A549 (cell line): ENCODE measurements around the gene CXCL9. TPM values are rescaled to one million over a fixed set of nuclear protein-coding genes. Genes with fewer than 3 reads are reported as not detected.

Source experiments
- ATAC-seq, 2 experiments: fragments of 200-7000 bp in 1 of 2; fragments of >200 bp in 1 of 2; cut with Nextera tagmentation in 1 of 2; cut with Tn5 transposase in 1 of 2; 3 replicates each; pipeline versions ENCODE4 v1.8.0 to v1.9.1; 2018 to 2020; ENCODE audit warnings: mild to moderate bottlenecking in 1 of 2, moderate library complexity in 1 of 2
- CTCF ChIA-PET: fragments of 300-600 bp; sonication (Branson Sonifier 250); formaldehyde crosslinking; extraction: SDS; loops from one replicate; lab custom pipeline; 2021; ENCODE audit warnings: antibody characterized with exemption, inconsistent platforms; lab: Yijun Ruan, JAX
- POLR2A ChIA-PET: fragments of 350-600 bp; formaldehyde crosslinking; extraction: SDS; loops from one replicate; lab custom pipeline; 2021; ENCODE audit warnings: antibody characterized with exemption, inconsistent platforms; lab: Yijun Ruan, JAX
- DNase-seq, 2 experiments: peaks; one replicate each; pipeline versions ENCODE4 v3.0.0 to v3.0.0-alpha.2; 2011 to 2016; ENCODE audit warnings: low read depth in 1 of 2, low spot score in 1 of 2
- FAIRE-seq: peaks from 2 replicates; lab custom pipeline; 2011; peaks lifted over from hg19 to GRCh38; lab: Jason Lieb, UNC
- H3K27ac ChIP-seq, 2 experiments: fragments of >200 bp; sonication (Bioruptor Twin); formaldehyde crosslinking; 3 replicates each; pipeline ENCODE4 v1.5.1; 2016 to 2017
- H3K4me1 ChIP-seq: fragments of >200 bp; sonication (Bioruptor Twin); formaldehyde crosslinking; 3 replicates; pipeline ENCODE4 v1.6.1; 2016
- H3K4me2 ChIP-seq: fragments of >200 bp; sonication (Bioruptor Twin); formaldehyde crosslinking; 3 replicates; pipeline ENCODE4 v1.6.1; 2016
- H3K4me3 ChIP-seq: fragments of >200 bp; sonication (Bioruptor Twin); formaldehyde crosslinking; 3 replicates; pipeline ENCODE4 v1.5.1; 2016
- H3K9me3 ChIP-seq: fragments of >200 bp; sonication (Bioruptor Twin); formaldehyde crosslinking; 3 replicates; pipeline ENCODE4 v1.6.1; 2016
- EHMT2 ChIP-seq: fragments of 200-600 bp; sonication (generic); IDR thresholded peaks from 2 replicates; pipeline ENCODE4 v1.6.1; 2016; ENCODE audit warnings: antibody characterized with exemption, low read depth, mild to moderate bottlenecking, moderate library complexity
- ESRRA ChIP-seq: fragments of 150-350 bp; IDR thresholded peaks from 2 replicates; pipeline ENCODE4 v1.6.1; 2014; ENCODE audit warnings: mild to moderate bottlenecking, low read length, borderline replicate concordance
- HOXA7 ChIP-seq: fragments of 250-450 bp; sonication (Bioruptor Pico); IDR thresholded peaks from 2 replicates; pipeline ENCODE4 v1.5.0; 2020; ENCODE audit warnings: mild to moderate bottlenecking, moderate library complexity
- JUN ChIP-seq, 2 experiments: fragments of >200 bp; sonication (Bioruptor Twin); formaldehyde crosslinking; IDR thresholded peaks; 2 replicates in 1 of 2; 3 replicates in 1 of 2; pipeline ENCODE4 v1.6.1; 2016 to 2017
- KDM1A ChIP-seq: fragments of 200-600 bp; sonication (generic); IDR thresholded peaks from 2 replicates; pipeline ENCODE4 v1.6.1; 2016; ENCODE audit warnings: low read depth, mild to moderate bottlenecking
- RNF2 ChIP-seq: fragments of 200-600 bp; sonication (generic); IDR thresholded peaks from 2 replicates; pipeline ENCODE4 v1.6.1; 2016; ENCODE audit warnings: low read depth, mild to moderate bottlenecking, antibody characterized with exemption, moderate library complexity, borderline replicate concordance
- ZC3H11A ChIP-seq: fragments of 450-650 bp; IDR thresholded peaks from 2 replicates; pipeline ENCODE4 v1.6.1; 2014; ENCODE audit warnings: antibody characterized with exemption, mild to moderate bottlenecking
- WGBS: methylation state at CpG from one replicate; pipeline ENCODE4 v1.1.6; 2017; ENCODE audit errors: missing lambda C conversion rate; 5-methylcytosine and 5-hydroxymethylcytosine counted together
- polyA plus RNA-seq, 4 experiments: library from polyadenylated mRNA; depleted of rRNA in 3 of 4; stranded (reverse); fragments of >200 nt; fragmentation: RNase III in 1 of 4; extraction: RNeasy Plus Mini Kit Qiagen cat#74134 plus additional on column Dnase treatment in 1 of 4; gene quantifications; 2 replicates in 3 of 4; 3 replicates in 1 of 4; pipeline ENCODE4 v1.2.3, GENCODE V29; 2011 to 2017
- TF ChIP-seq, protein P1 (sequence below): fragments of 250-450 bp; sonication (Bioruptor Pico); IDR thresholded peaks from 2 replicates; pipeline ENCODE4 v1.5.0; 2021; ENCODE audit warnings: mild to moderate bottlenecking, moderate library complexity, borderline replicate concordance

Gene CXCL9
- polyA plus RNA-seq, 2 of the 4 experiments (the other 2 are of a cell fraction): not detected

DNA sequence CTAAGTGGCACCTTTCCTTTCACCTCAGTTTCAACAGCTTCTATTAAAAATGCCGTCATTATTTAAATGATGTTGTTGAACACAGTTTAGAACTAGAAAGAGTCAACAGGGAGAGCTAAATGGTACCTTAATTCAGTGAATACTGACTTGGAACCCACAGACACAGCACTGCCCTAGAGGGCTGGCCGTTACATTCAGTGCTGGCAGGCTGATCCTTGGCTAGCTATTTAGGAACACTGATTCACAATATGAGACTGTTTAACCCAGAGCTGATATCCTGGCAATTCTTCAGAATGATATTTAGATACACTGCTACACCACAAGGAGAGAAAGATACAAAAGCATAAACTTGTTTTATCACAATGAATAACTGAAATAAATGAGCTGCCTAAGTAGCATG is 53.8 kb downstream of the CXCL9 start:
- Histone ChIP-seq H3K4me1 (no peaks in the 10 kb centered on the region), H3K4me2 (no peak overlapping the region), H3K9me3 (no peaks in the 10 kb centered on the region), H3K4me3 (no peak overlapping the region), H3K27ac (no peak overlapping the region)
- WGBS: 83% methylated on average over 2 of the region's 2 CpGs
- TF ChIP-seq HOXA7: no peak
- no peak for TF ChIP-seq JUN (IDR thresholded peaks at IDR 0.05)
- no peak for TF ChIP-seq KDM1A
- no peak for TF ChIP-seq RNF2
- TF ChIP-seq ZC3H11A: no peak
- no peak for TF ChIP-seq ESRRA
- TF ChIP-seq, protein P1, sequence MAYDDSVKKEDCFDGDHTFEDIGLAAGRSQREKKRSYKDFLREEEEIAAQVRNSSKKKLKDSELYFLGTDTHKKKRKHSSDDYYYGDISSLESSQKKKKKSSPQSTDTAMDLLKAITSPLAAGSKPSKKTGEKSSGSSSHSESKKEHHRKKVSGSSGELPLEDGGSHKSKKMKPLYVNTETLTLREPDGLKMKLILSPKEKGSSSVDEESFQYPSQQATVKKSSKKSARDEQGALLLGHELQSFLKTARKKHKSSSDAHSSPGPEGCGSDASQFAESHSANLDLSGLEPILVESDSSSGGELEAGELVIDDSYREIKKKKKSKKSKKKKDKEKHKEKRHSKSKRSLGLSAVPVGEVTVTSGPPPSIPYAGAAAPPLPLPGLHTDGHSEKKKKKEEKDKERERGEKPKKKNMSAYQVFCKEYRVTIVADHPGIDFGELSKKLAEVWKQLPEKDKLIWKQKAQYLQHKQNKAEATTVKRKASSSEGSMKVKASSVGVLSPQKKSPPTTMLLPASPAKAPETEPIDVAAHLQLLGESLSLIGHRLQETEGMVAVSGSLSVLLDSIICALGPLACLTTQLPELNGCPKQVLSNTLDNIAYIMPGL (CRISPR knock-in tag): no peak
- no peak for TF ChIP-seq EHMT2
- POLR2A ChIA-PET: no interaction called here
- FAIRE-seq (no peak), ATAC-seq (no peak), DNase-seq (no peak)
- CTCF ChIA-PET: no interaction called here

Other genes starting within 250 kb of the CXCL9 start
- gene PPEF2, start 105.1 kb downstream of the CXCL9 start, polyA plus RNA-seq (2011; rRNA removed): not detected in 2 replicates
- gene PPEF2, start 105.1 kb downstream of the CXCL9 start, polyA plus RNA-seq (2017; fragmentation: RNase III; extraction: RNeasy Plus Mini Kit Qiagen cat#74134 plus additional on column Dnase treatment): 0.03 TPM in 1 of 3 replicates, not detected in the others
- gene NAAA, start 66.5 kb downstream of the CXCL9 start, polyA plus RNA-seq (2011; rRNA removed): 29.3 and 31.8 TPM in 2 replicates
- gene NAAA, start 66.5 kb downstream of the CXCL9 start, polyA plus RNA-seq (2017; fragmentation: RNase III; extraction: RNeasy Plus Mini Kit Qiagen cat#74134 plus additional on column Dnase treatment): 20.3 to 27.0 TPM (median 23.7 TPM) in 3 replicates
- gene SDAD1, start 16.6 kb downstream of the CXCL9 start, polyA plus RNA-seq (2011; rRNA removed): 18.3 and 18.9 TPM in 2 replicates
- 12.0 to 12.6 TPM (median 12.3 TPM) in 3 replicates for gene SDAD1, start 16.6 kb downstream of the CXCL9 start, polyA plus RNA-seq (2017; fragmentation: RNase III; extraction: RNeasy Plus Mini Kit Qiagen cat#74134 plus additional on column Dnase treatment)
- gene CXCL10, start 16.0 kb upstream of the CXCL9 start, polyA plus RNA-seq (2011; rRNA removed): not detected in 2 replicates
- gene CXCL10, start 16.0 kb upstream of the CXCL9 start, polyA plus RNA-seq (2017; fragmentation: RNase III; extraction: RNeasy Plus Mini Kit Qiagen cat#74134 plus additional on column Dnase treatment): not detected in 3 replicates
- gene CXCL11, start 28.6 kb upstream of the CXCL9 start, polyA plus RNA-seq (2011; rRNA removed): not detected in 2 replicates
- gene CXCL11, start 28.6 kb upstream of the CXCL9 start, polyA plus RNA-seq (2017; fragmentation: RNase III; extraction: RNeasy Plus Mini Kit Qiagen cat#74134 plus additional on column Dnase treatment): not detected in 3 replicates
- gene ART3, start 67.2 kb upstream of the CXCL9 start, polyA plus RNA-seq (2011; rRNA removed): not detected in 2 replicates
- gene ART3, start 67.2 kb upstream of the CXCL9 start, polyA plus RNA-seq (2017; fragmentation: RNase III; extraction: RNeasy Plus Mini Kit Qiagen cat#74134 plus additional on column Dnase treatment): not detected in 3 replicates
- gene NUP54, start 140.9 kb upstream of the CXCL9 start, polyA plus RNA-seq (2011; rRNA removed): 34.0 and 43.2 TPM in 2 replicates
- 32.1 to 38.3 TPM (median 35.6 TPM) in 3 replicates for gene NUP54, start 140.9 kb upstream of the CXCL9 start, polyA plus RNA-seq (2017; fragmentation: RNase III; extraction: RNeasy Plus Mini Kit Qiagen cat#74134 plus additional on column Dnase treatment)
- 65.4 and 73.4 TPM in 2 replicates for gene SCARB2, start 206.3 kb upstream of the CXCL9 start, polyA plus RNA-seq (2011; rRNA removed)
- gene SCARB2, start 206.3 kb upstream of the CXCL9 start, polyA plus RNA-seq (2017; fragmentation: RNase III; extraction: RNeasy Plus Mini Kit Qiagen cat#74134 plus additional on column Dnase treatment): 44.3 to 48.8 TPM (median 47.2 TPM) in 3 replicates
- gene FAM47E, start 244.2 kb upstream of the CXCL9 start, polyA plus RNA-seq (2011; rRNA removed): 0.65 and 0.85 TPM in 2 replicates
- gene FAM47E, start 244.2 kb upstream of the CXCL9 start, polyA plus RNA-seq (2017; fragmentation: RNase III; extraction: RNeasy Plus Mini Kit Qiagen cat#74134 plus additional on column Dnase treatment): 0.08 to 0.26 TPM (median 0.23 TPM) in 3 replicates